GM23338 (cell line): ENCODE measurements around the gene KCNK3. TPM values are rescaled to one million over a fixed set of nuclear protein-coding genes. Genes with fewer than 3 reads are reported as not detected.

ENCODE experiments used
- ATAC-seq: fragments of 200-7000 bp; cut with Tn5 transposase; 3 replicates; pipeline ENCODE4 v1.9.1; 2020
- DNase-seq: peaks from one replicate; pipeline ENCODE4 v3.0.0-alpha.2; 2015; ENCODE audit warnings: low spot score
- H2AFZ ChIP-seq: fragments of 200-600 bp; sonication (generic); 2 replicates; pipeline ENCODE4 v1.8.0; 2016; ENCODE audit warnings: antibody characterized with exemption, mild to moderate bottlenecking, moderate library complexity
- H3F3A ChIP-seq: fragments of 200-600 bp; sonication (generic); replicated peaks from 2 replicates; pipeline ENCODE4 v1.8.0; 2017; ENCODE audit warnings: antibody characterized with exemption, mixed run types, low read depth
- H3K27ac ChIP-seq: fragments of 200-600 bp; sonication (generic); 2 replicates; pipeline ENCODE4 v1.6.1; 2016; ENCODE audit warnings: low read depth
- H3K27me3 ChIP-seq: fragments of 200-600 bp; sonication (generic); 2 replicates; pipeline ENCODE4 v1.8.0; 2016; ENCODE audit warnings: mild to moderate bottlenecking, mixed run types, moderate library complexity; ENCODE audit not compliant: insufficient read depth
- H3K36me3 ChIP-seq: fragments of 200-600 bp; sonication (generic); 2 replicates; pipeline ENCODE4 v1.8.0; 2016; ENCODE audit warnings: mild to moderate bottlenecking; ENCODE audit not compliant: insufficient read depth
- H3K4me1 ChIP-seq: fragments of 200-600 bp; sonication (generic); 2 replicates; pipeline ENCODE4 v1.8.0; 2016; ENCODE audit warnings: mild to moderate bottlenecking, moderate library complexity; ENCODE audit not compliant: insufficient read depth
- H3K4me2 ChIP-seq: fragments of 200-600 bp; sonication (generic); 2 replicates; pipeline ENCODE4 v1.7.1; 2017; ENCODE audit warnings: mixed run types
- H3K4me3 ChIP-seq: fragments of 200-600 bp; sonication (generic); 2 replicates; pipeline ENCODE4 v1.6.1; 2016; ENCODE audit warnings: mixed run types
- H3K79me2 ChIP-seq: fragments of 200-600 bp; sonication (generic); replicated peaks from 2 replicates; pipeline ENCODE4 v1.8.0; 2017; ENCODE audit warnings: mild to moderate bottlenecking; ENCODE audit not compliant: insufficient read depth
- H3K9me2 ChIP-seq: fragments of 200-600 bp; sonication (generic); 2 replicates; pipeline ENCODE4 v1.8.0; 2017; ENCODE audit not compliant: insufficient read depth
- H4K20me1 ChIP-seq: fragments of 200-600 bp; sonication (generic); replicated peaks from 2 replicates; pipeline ENCODE4 v1.8.0; 2017; ENCODE audit warnings: mild to moderate bottlenecking; ENCODE audit not compliant: insufficient read depth
- H3K27ac Mint-ChIP-seq: 2 replicates; pipeline ENCODE4 v1.8.0; 2020; ENCODE audit warnings: inconsistent platforms, mild to moderate bottlenecking, moderate library complexity, mixed read lengths
- H3K27me3 Mint-ChIP-seq: 3 replicates; pipeline ENCODE4 v1.8.0; 2022; ENCODE audit warnings: low read depth, mild to moderate bottlenecking, moderate library complexity, mixed read lengths, inconsistent platforms; ENCODE audit not compliant: insufficient read depth, poor library complexity
- H3K36me3 Mint-ChIP-seq: 3 replicates; pipeline ENCODE4 v1.8.0; 2021; ENCODE audit warnings: low read depth, mild to moderate bottlenecking, inconsistent platforms, moderate library complexity, mixed read lengths
- H3K4me1 Mint-ChIP-seq: 3 replicates; pipeline ENCODE4 v1.8.0; 2020; ENCODE audit warnings: mild to moderate bottlenecking, inconsistent platforms, mixed read lengths
- H3K4me3 Mint-ChIP-seq: 3 replicates; pipeline ENCODE4 v1.8.0; 2021; ENCODE audit warnings: moderate library complexity, mild to moderate bottlenecking, inconsistent platforms, mixed read lengths
- H3K9me3 Mint-ChIP-seq: 3 replicates; pipeline ENCODE4 v1.8.0; 2020; ENCODE audit warnings: moderate library complexity, mild to moderate bottlenecking, inconsistent platforms, mixed read lengths
- CREB1 ChIP-seq: fragments of 250-450 bp; sonication (Bioruptor Pico); IDR thresholded peaks from 2 replicates; pipeline ENCODE4 v1.5.0; 2020; ENCODE audit warnings: low read depth, mild to moderate bottlenecking, moderate library complexity
- EZH2 ChIP-seq: fragments of 200-600 bp; sonication (generic); IDR thresholded peaks from one replicate; pipeline ENCODE4 v1.8.0; 2017; ENCODE audit warnings: antibody characterized with exemption, mild to moderate bottlenecking, low read depth; ENCODE audit not compliant: unreplicated experiment
- EZH2phosphoT487 ChIP-seq: fragments of 200-600 bp; sonication (generic); IDR thresholded peaks from one replicate; pipeline ENCODE4 v1.8.1; 2018; ENCODE audit warnings: antibody characterized with exemption; ENCODE audit not compliant: unreplicated experiment
- JUNB ChIP-seq: IDR thresholded peaks from one replicate; pipeline ENCODE4 v1.6.1; 2016; ENCODE audit warnings: antibody characterized with exemption; ENCODE audit not compliant: unreplicated experiment
- NANOG ChIP-seq: IDR thresholded peaks from 2 replicates; pipeline ENCODE4 v1.6.1; 2016; ENCODE audit warnings: antibody characterized with exemption, borderline replicate concordance
- POLR2AphosphoS5 ChIP-seq: IDR thresholded peaks from 2 replicates; pipeline ENCODE4 v1.6.1; 2016; ENCODE audit warnings: antibody characterized with exemption, low read depth
- STAT1 ChIP-seq: IDR thresholded peaks from one replicate; pipeline ENCODE4 v1.6.1; 2016; ENCODE audit warnings: antibody characterized with exemption; ENCODE audit not compliant: unreplicated experiment
- ZNF114 ChIP-seq: fragments of 250-450 bp; sonication (Bioruptor Pico); IDR thresholded peaks from 2 replicates; pipeline ENCODE4 v1.5.0; 2020; ENCODE audit warnings: mild to moderate bottlenecking, moderate library complexity
- ZNF331 ChIP-seq: fragments of 250-450 bp; sonication (Bioruptor Pico); IDR thresholded peaks from 2 replicates; pipeline ENCODE4 v1.5.0; 2020; ENCODE audit warnings: low read depth, mild to moderate bottlenecking, moderate library complexity
- polyA plus RNA-seq: library from polyadenylated mRNA; unstranded; fragments of >200 nt; fragmentation: Nextera tagmentation; extraction: Ambion mirVana; gene quantifications from 2 replicates; pipeline ENCODE4 v1.2.1, GENCODE V29; 2016
- total RNA-seq: library from RNA; depleted of rRNA; stranded (reverse); fragments of >200 nt; shearing (Covaris generic); gene quantifications from 2 replicates; pipeline ENCODE4 v1.2.3, GENCODE V29; 2014
- TF ChIP-seq, protein P1 (sequence below): IDR thresholded peaks from 2 replicates; pipeline ENCODE4 v1.6.1; 2016; ENCODE audit warnings: antibody characterized with exemption
- TF ChIP-seq, protein P2 (sequence below), 2 experiments: fragments of 200-600 bp in 1 of 2; sonication (generic) in 1 of 2; conservative IDR thresholded peaks; 2 replicates each; pipeline versions ENCODE4 v1.5.1 to v1.6.1; 2016 to 2017; ENCODE audit warnings: antibody characterized with exemption in 2 of 2, low read depth in 2 of 2, mild to moderate bottlenecking in 2 of 2, moderate library complexity in 1 of 2
- TF ChIP-seq, protein P3 (sequence below): IDR thresholded peaks from one replicate; pipeline ENCODE4 v1.6.1; 2018; ENCODE audit warnings: antibody characterized with exemption; ENCODE audit not compliant: unreplicated experiment

Gene KCNK3
- total and polyA plus RNA-seq, 2 experiments from 2014 or later = not detected

DNA sequence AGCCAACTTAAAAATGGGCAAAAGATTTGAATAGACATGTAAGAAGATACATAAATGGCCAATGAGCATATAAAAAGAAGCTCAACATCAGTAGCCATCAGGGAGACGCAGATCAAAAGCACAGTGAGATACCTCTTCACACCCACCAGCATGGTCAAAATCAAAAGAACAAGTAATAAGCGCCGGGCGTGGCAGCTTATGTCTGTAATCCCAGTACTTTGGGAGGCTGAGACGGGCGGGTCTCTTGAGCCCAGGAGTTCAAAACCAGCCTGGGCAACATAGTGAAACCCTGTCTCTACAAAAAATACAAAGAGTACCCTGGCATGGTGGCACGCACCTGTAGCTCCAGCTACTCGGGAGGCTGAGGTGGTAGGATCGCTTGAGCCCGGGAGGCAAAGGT, 46.8 kb upstream of the KCNK3 start (continued):
- TF ChIP-seq, protein P1, sequence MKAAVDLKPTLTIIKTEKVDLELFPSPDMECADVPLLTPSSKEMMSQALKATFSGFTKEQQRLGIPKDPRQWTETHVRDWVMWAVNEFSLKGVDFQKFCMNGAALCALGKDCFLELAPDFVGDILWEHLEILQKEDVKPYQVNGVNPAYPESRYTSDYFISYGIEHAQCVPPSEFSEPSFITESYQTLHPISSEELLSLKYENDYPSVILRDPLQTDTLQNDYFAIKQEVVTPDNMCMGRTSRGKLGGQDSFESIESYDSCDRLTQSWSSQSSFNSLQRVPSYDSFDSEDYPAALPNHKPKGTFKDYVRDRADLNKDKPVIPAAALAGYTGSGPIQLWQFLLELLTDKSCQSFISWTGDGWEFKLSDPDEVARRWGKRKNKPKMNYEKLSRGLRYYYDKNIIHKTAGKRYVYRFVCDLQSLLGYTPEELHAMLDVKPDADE = no peak
- TF ChIP-seq JUNB (no peak), CREB1 (CRISPR knock-in tag) (no peak), EZH2 (no peak), ZNF331 (no peak), POLR2AphosphoS5 (no peak), EZH2phosphoT487 (no peak)
- TF ChIP-seq, protein P2, sequence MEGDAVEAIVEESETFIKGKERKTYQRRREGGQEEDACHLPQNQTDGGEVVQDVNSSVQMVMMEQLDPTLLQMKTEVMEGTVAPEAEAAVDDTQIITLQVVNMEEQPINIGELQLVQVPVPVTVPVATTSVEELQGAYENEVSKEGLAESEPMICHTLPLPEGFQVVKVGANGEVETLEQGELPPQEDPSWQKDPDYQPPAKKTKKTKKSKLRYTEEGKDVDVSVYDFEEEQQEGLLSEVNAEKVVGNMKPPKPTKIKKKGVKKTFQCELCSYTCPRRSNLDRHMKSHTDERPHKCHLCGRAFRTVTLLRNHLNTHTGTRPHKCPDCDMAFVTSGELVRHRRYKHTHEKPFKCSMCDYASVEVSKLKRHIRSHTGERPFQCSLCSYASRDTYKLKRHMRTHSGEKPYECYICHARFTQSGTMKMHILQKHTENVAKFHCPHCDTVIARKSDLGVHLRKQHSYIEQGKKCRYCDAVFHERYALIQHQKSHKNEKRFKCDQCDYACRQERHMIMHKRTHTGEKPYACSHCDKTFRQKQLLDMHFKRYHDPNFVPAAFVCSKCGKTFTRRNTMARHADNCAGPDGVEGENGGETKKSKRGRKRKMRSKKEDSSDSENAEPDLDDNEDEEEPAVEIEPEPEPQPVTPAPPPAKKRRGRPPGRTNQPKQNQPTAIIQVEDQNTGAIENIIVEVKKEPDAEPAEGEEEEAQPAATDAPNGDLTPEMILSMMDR (conservative IDR thresholded peaks at IDR 0.05; ENCODE audit: low read depth in 2 of 2) = no peak

DNA sequence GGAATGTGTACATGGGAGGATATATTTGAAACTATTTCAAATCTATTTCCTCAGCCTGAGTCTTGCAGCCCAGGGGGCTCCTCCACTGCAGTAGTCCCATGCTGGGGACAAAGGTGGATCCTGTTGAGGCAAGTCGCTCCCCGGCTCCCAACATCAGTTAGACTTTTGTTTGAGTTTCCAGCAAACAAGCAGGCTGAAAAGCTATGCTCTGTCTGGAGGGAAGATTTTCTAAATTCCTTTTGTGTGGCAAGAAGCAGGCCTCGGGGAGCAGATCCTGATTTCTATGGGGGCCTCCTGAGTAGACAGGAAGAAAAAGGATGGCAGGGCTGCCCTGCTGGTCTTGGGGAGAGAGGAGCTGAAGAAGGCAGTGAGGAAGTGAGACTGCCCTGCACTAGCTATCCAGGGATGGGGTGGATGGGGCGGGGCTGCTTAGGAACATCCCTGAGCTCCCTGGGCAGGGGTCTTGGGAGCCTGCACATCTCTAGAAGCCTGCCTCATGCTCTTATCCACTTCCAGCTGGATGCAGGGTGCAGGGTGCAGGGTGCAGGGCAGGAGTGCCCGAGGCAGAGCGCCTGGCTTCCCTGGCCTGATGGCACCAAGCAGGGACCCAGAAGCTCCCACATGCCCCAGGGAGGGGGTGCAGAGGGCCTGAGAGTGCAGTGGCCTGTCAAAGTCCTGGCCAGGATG, 45.4 kb upstream of the KCNK3 start:
- no peaks in the 10 kb centered on the region for H3F3A ChIP-seq
- H3K4me2 ChIP-seq = no peak overlapping the region
- H3K27ac ChIP-seq = no peak overlapping the region
- H3K9me2 ChIP-seq = no peaks in the 10 kb centered on the region
- H3K27me3 Mint-ChIP-seq = peaks cover 10% of the 10 kb centered on the region
- H2AFZ ChIP-seq = no peak overlapping the region
- no peak overlapping the region for H3K27ac Mint-ChIP-seq
- no peaks in the 10 kb centered on the region for H3K36me3 Mint-ChIP-seq
- no peak overlapping the region for H3K4me3 ChIP-seq
- H3K27me3 ChIP-seq = no peaks in the 10 kb centered on the region
- H3K9me3 Mint-ChIP-seq = no peaks in the 10 kb centered on the region
- H3K4me3 Mint-ChIP-seq = no peak overlapping the region
- H3K4me1 ChIP-seq = no peaks in the 10 kb centered on the region; the same call in 1 of the 2 replicates
- ATAC-seq (peak; percentile 75), DNase-seq (no peak)
- no peaks in the 10 kb centered on the region for H4K20me1 ChIP-seq
- H3K36me3 ChIP-seq = no peaks in the 10 kb centered on the region
- H3K4me1 Mint-ChIP-seq = peaks cover 11% of the 10 kb centered on the region
- no peaks in the 10 kb centered on the region for H3K79me2 ChIP-seq
- TF ChIP-seq EZH2phosphoT487 (no peak), CREB1 (CRISPR knock-in tag) (no peak), JUNB (no peak), POLR2AphosphoS5 (no peak), NANOG (no peak), EZH2 (no peak), ZNF331 (no peak), STAT1 (no peak), ZNF114 (CRISPR knock-in tag) (no peak)
- TF ChIP-seq, protein P3, sequence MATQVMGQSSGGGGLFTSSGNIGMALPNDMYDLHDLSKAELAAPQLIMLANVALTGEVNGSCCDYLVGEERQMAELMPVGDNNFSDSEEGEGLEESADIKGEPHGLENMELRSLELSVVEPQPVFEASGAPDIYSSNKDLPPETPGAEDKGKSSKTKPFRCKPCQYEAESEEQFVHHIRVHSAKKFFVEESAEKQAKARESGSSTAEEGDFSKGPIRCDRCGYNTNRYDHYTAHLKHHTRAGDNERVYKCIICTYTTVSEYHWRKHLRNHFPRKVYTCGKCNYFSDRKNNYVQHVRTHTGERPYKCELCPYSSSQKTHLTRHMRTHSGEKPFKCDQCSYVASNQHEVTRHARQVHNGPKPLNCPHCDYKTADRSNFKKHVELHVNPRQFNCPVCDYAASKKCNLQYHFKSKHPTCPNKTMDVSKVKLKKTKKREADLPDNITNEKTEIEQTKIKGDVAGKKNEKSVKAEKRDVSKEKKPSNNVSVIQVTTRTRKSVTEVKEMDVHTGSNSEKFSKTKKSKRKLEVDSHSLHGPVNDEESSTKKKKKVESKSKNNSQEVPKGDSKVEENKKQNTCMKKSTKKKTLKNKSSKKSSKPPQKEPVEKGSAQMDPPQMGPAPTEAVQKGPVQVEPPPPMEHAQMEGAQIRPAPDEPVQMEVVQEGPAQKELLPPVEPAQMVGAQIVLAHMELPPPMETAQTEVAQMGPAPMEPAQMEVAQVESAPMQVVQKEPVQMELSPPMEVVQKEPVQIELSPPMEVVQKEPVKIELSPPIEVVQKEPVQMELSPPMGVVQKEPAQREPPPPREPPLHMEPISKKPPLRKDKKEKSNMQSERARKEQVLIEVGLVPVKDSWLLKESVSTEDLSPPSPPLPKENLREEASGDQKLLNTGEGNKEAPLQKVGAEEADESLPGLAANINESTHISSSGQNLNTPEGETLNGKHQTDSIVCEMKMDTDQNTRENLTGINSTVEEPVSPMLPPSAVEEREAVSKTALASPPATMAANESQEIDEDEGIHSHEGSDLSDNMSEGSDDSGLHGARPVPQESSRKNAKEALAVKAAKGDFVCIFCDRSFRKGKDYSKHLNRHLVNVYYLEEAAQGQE = no peak
- TF ChIP-seq, protein P2 (conservative IDR thresholded peaks at IDR 0.05; ENCODE audit: low read depth in 2 of 2) = no peak
- TF ChIP-seq, protein P1 = no peak
